ENCODE data around the gene GOSR2. TPM values are rescaled to one million over a fixed set of nuclear protein-coding genes. Genes with fewer than 3 reads are reported as not detected.

GOSR2 gene
- 39.6 TPM for total RNA-seq

- peak; percentile 95 for DNase-seq
Observed at GRCh38 chr17:46922804-46923635, at the start of gene GOSR2. TSS of gene GOSR2 (plus strand) at chr17:46923160. CDS start at chr17:46923193, 33 bp downstream.

- no peak for DNase-seq
Observed at GRCh38 chr17:46873941-46874645, 48.9 kb upstream of the GOSR2 start.

- no peak for DNase-seq
Observed at GRCh38 chr17:46874906-46875305, 48.1 kb upstream of the GOSR2 start.

- no peak for DNase-seq
Observed at GRCh38 chr17:46875849-46876352, 47.1 kb upstream of the GOSR2 start.

- DNase-seq = no peak
Observed at GRCh38 chr17:46876353-46876887, 46.5 kb upstream of the GOSR2 start.

- no peak for DNase-seq
Observed at GRCh38 chr17:46876926-46877325, 46.0 kb upstream of the GOSR2 start.

- DNase-seq = no peak
Observed at GRCh38 chr17:46877466-46877865, 45.5 kb upstream of the GOSR2 start.

GRCh38 chr17:46878055-46878454 is 44.9 kb upstream of the GOSR2 start:
- no peak for DNase-seq

GRCh38 chr17:46879101-46879500 is 43.9 kb upstream of the GOSR2 start:
- no peak for DNase-seq

GRCh38 chr17:46881015-46881414 is 41.9 kb upstream of the GOSR2 start:
- no peak for DNase-seq

GRCh38 chr17:46882666-46883065 is 40.3 kb upstream of the GOSR2 start:
- no peak for DNase-seq

GRCh38 chr17:46883871-46884520 is 39.0 kb upstream of the GOSR2 start:
- peak; percentile 27 for DNase-seq

- DNase-seq = no peak
Observed at GRCh38 chr17:46884552-46884951, 38.4 kb upstream of the GOSR2 start.

- no peak for DNase-seq
Observed at GRCh38 chr17:46885415-46886309, 37.3 kb upstream of the GOSR2 start.

- DNase-seq = no peak
Observed at GRCh38 chr17:46886310-46886663, 36.7 kb upstream of the GOSR2 start.

GRCh38 chr17:46887717-46888116 is 35.2 kb upstream of the GOSR2 start:
- no peak for DNase-seq

GRCh38 chr17:46888727-46889126 is 34.2 kb upstream of the GOSR2 start:
- no peak for DNase-seq

GRCh38 chr17:46889519-46889918 is 33.4 kb upstream of the GOSR2 start:
- no peak for DNase-seq

- no peak for DNase-seq
Observed at GRCh38 chr17:46889992-46890564, 32.9 kb upstream of the GOSR2 start.

GRCh38 chr17:46890638-46891037 is 32.3 kb upstream of the GOSR2 start:
- DNase-seq = no peak

GRCh38 chr17:46892192-46892703 is 30.7 kb upstream of the GOSR2 start:
- no peak for DNase-seq
